PC-3 (cell line): ENCODE results near the gene PITPNM3. TPM values are rescaled to one million over a fixed set of nuclear protein-coding genes. Genes with fewer than 3 reads are reported as not detected.
A peak's percentile ranks its signal among the peaks of the same experiment; 100 is the strongest.

ENCODE experiments used
- ATAC-seq: fragments of 200-7000 bp; cut with Tn5 transposase; 2 replicates; pipeline ENCODE4 v1.9.1; 2020; ENCODE audit warnings: mild to moderate bottlenecking, moderate library complexity
- BruUV-seq: library from RNA; stranded (reverse); fragments of 400-500 nt; replicated peaks from 2 replicates; lab custom pipeline; 2021; lab: Mats Ljungman, UMichigan
- CTCF ChIA-PET: fragments of 300-600 bp; sonication (Branson Sonifier 250); formaldehyde crosslinking; loops from one replicate; lab custom pipeline; 2022; ENCODE audit warnings: antibody characterized with exemption; lab: Charles Lee
- POLR2A ChIA-PET: fragments of 300-600 bp; sonication (Branson Sonifier 250); formaldehyde crosslinking; loops from one replicate; lab custom pipeline; 2022; ENCODE audit warnings: antibody characterized with exemption; ENCODE audit not compliant: unreplicated experiment; lab: Charles Lee
- DNase-seq: peaks from one replicate; pipeline ENCODE4 v3.0.0-alpha.2; 2015
- H2AFZ ChIP-seq: fragments of 300-600 bp; sonication (generic); 2 replicates; pipeline ENCODE4 v1.6.0; 2016; ENCODE audit warnings: antibody characterized with exemption, low read length
- H3F3A ChIP-seq: fragments of 300-600 bp; sonication (generic); one replicate; pipeline ENCODE4 v1.6.0; 2017; ENCODE audit warnings: antibody characterized with exemption, low read length, control low read depth, mild to moderate bottlenecking; ENCODE audit not compliant: unreplicated experiment
- H3K27ac ChIP-seq: fragments of 300-600 bp; sonication (generic); 2 replicates; pipeline ENCODE4 v1.5.1; 2016; ENCODE audit warnings: mild to moderate bottlenecking, low read length
- H3K27me3 ChIP-seq: fragments of 300-600 bp; sonication (generic); 2 replicates; pipeline ENCODE4 v1.6.1; 2016; ENCODE audit warnings: low read length, mixed read lengths
- H3K36me3 ChIP-seq: fragments of 300-600 bp; sonication (generic); 2 replicates; pipeline ENCODE4 v1.6.1; 2016; ENCODE audit warnings: low read depth, mixed run types, low read length, mixed read lengths
- H3K4me1 ChIP-seq: fragments of 300-600 bp; sonication (generic); 2 replicates; pipeline ENCODE4 v1.5.1; 2016; ENCODE audit warnings: low read length; ENCODE audit not compliant: insufficient read depth
- H3K4me2 ChIP-seq: fragments of 300-600 bp; sonication (generic); 2 replicates; pipeline ENCODE4 v1.6.0; 2016; ENCODE audit warnings: low read length
- H3K4me3 ChIP-seq: fragments of 300-600 bp; sonication (generic); 2 replicates; pipeline ENCODE4 v1.5.1; 2016; ENCODE audit warnings: mild to moderate bottlenecking, low read length, mixed read lengths
- H3K79me2 ChIP-seq: fragments of 300-600 bp; sonication (generic); 2 replicates; pipeline ENCODE4 v1.6.1; 2017; ENCODE audit warnings: low read length, mixed read lengths
- H3K9ac ChIP-seq: fragments of 300-600 bp; sonication (generic); 2 replicates; pipeline ENCODE4 v1.6.0; 2016; ENCODE audit warnings: mild to moderate bottlenecking, low read length
- H3K9me2 ChIP-seq: fragments of 300-600 bp; sonication (generic); replicated peaks from 2 replicates; pipeline ENCODE4 v1.6.1; 2016; ENCODE audit warnings: mixed run types, low read length, mixed read lengths
- H3K9me3 ChIP-seq: fragments of 300-600 bp; sonication (generic); 2 replicates; pipeline ENCODE4 v1.6.1; 2016; ENCODE audit warnings: low read length, mixed read lengths
- H4K20me1 ChIP-seq: fragments of 300-600 bp; sonication (generic); 2 replicates; pipeline ENCODE4 v1.6.1; 2016; ENCODE audit warnings: low read length, mixed read lengths
- EZH2 ChIP-seq: fragments of 300-600 bp; sonication (generic); IDR thresholded peaks from one replicate; pipeline ENCODE4 v1.6.1; 2017; ENCODE audit warnings: antibody characterized with exemption, mild to moderate bottlenecking, low read length; ENCODE audit not compliant: unreplicated experiment
- EZH2phosphoT487 ChIP-seq: fragments of 300-600 bp; sonication (generic); IDR thresholded peaks from 2 replicates; pipeline ENCODE4 v1.6.1; 2018; ENCODE audit warnings: mild to moderate bottlenecking, antibody characterized with exemption, low read length, borderline replicate concordance
- intact Hi-C: fragments of 100-400 bp; cut with micrococcal nuclease; formaldehyde crosslinking; loops from 2 replicates; pipeline ENCODE4 v1.9.0; 2023
- total RNA-seq: library from RNA; depleted of rRNA; stranded (reverse); fragments of >200 nt; gene quantifications from 2 replicates; pipeline ENCODE4 v1.2.3, GENCODE V29; 2014
- TF ChIP-seq, protein P1 (sequence below): fragments of 300-600 bp; sonication (generic); conservative IDR thresholded peaks from 2 replicates; pipeline ENCODE4 v1.5.1; 2017; ENCODE audit warnings: antibody characterized with exemption, low read depth, mild to moderate bottlenecking, low read length

PITPNM3 gene
- total RNA-seq, 1 experiment from 2014 or later, result 7.1 TPM

DNA sequence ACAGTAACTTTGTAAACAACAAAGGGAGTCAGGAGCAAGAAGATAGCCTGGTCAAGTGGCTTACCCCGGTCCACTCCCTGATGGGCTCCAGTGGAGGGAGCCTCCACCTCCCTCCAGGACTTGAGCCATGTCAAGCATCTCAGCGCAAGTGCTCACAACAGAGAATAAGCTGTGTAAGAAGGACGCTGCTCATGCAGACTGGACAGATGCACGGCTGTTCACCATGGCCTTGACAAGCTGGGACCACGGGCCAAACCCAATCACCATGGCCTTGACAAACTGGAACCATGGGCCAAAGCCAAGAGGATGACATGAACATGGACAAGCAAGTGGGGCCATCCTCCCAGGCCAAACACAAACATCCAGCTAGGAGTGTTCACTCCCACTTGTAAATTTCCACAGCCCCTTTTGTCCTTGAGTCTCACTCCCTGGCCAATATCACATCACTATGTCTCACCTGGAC, 3.4 kb upstream of the PITPNM3 start:
- Histone ChIP-seq H3K9ac (no peak overlapping the region), H3K36me3 (no peaks in the 10 kb centered on the region), H2AFZ (no peak overlapping the region), H3K9me2 (no peaks in the 10 kb centered on the region), H4K20me1 (no peaks in the 10 kb centered on the region), H3F3A (no peaks in the 10 kb centered on the region), H3K79me2 (0 out of 2 replicates have a peak, but pooled peaks cover 2% of the 10 kb centered on the region), H3K27ac (no peak overlapping the region), H3K4me1 (peaks cover 6% of the 10 kb centered on the region), H3K9me3 (no peaks in the 10 kb centered on the region), H3K27me3 (no peaks in the 10 kb centered on the region), H3K4me3 (no peak overlapping the region), H3K4me2 (no peak overlapping the region)
- no peak for DNase-seq
- no TSS peak for BruUV-seq
- no peak for ATAC-seq
- intact Hi-C loops, result no loop called here
- CTCF ChIA-PET, result interaction anchor here (0.9 kb wide), 1 partner anchor 87 kb away, joined by 4 read pairs; no protein-coding TSS in a partner anchor
- TF ChIP-seq, protein P1, sequence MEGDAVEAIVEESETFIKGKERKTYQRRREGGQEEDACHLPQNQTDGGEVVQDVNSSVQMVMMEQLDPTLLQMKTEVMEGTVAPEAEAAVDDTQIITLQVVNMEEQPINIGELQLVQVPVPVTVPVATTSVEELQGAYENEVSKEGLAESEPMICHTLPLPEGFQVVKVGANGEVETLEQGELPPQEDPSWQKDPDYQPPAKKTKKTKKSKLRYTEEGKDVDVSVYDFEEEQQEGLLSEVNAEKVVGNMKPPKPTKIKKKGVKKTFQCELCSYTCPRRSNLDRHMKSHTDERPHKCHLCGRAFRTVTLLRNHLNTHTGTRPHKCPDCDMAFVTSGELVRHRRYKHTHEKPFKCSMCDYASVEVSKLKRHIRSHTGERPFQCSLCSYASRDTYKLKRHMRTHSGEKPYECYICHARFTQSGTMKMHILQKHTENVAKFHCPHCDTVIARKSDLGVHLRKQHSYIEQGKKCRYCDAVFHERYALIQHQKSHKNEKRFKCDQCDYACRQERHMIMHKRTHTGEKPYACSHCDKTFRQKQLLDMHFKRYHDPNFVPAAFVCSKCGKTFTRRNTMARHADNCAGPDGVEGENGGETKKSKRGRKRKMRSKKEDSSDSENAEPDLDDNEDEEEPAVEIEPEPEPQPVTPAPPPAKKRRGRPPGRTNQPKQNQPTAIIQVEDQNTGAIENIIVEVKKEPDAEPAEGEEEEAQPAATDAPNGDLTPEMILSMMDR, result no peak
- TF ChIP-seq EZH2phosphoT487 (no peak), EZH2 (no peak)
- POLR2A ChIA-PET, result no interaction called here

DNA sequence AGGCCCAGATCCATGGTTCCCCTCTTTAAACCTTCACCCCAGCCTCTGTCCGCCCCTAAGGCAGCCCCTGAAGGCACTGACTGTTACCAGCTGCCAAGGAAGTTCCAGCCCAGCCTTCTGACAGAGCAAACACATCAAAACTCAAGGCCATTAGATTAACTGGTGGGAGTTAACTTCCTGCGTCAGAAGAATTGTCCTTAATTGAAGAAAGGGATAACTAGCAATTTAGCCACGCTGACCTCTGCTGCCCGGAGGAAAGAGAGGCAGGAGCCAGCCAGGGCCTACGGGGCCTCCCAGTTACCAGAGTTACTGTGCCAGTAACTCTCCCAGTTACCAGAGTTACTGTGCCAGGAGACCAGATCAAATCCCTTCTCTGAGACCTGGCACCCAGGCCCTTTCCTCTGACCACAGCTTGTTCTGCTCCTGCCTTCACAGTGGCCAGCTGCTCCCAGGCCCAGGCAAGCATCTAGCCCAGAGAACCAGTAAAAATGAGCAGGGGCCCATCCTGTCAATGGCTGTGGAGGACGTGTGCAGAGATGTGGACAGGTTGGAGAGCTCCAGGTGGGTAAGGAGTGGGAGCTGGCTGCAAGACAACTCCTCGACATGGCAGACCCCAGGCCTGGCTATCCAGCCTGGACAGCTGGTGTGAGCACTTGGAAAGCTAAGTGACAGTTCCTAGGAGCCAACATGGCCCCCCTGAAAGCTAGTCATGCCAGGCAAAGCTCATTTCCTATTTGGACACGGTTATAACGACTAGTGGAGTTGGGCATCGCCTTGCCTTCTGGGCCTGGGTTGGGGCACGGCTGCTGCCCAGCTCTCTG, 2.8 kb upstream of the PITPNM3 start:
- Histone ChIP-seq H3K27ac (no peak overlapping the region), H3K9me3 (no peaks in the 10 kb centered on the region), H3K4me1 (peaks cover 12% of the 10 kb centered on the region), H4K20me1 (no peaks in the 10 kb centered on the region), H3K36me3 (no peaks in the 10 kb centered on the region), H3K4me3 (no peak overlapping the region), H3K9me2 (no peaks in the 10 kb centered on the region), H3K4me2 (no peak overlapping the region), H3K27me3 (no peaks in the 10 kb centered on the region), H3F3A (no peaks in the 10 kb centered on the region), H3K79me2 (0 out of 2 replicates have a peak, but pooled peaks cover 8% of the 10 kb centered on the region), H3K9ac (no peak overlapping the region), H2AFZ (no peak overlapping the region)
- intact Hi-C loops, result no loop called here
- no TSS peak for BruUV-seq
- ChIA-PET CTCF (interaction anchor here (0.9 kb wide), 1 partner anchor 86 kb away, joined by 4 read pairs; no protein-coding TSS in a partner anchor), POLR2A (no interaction called here)
- DNase-seq (no peak), ATAC-seq (no peak)
- TF ChIP-seq, protein P1, result peak; percentile 21; the same call in 1 of the 2 replicates
- TF ChIP-seq EZH2phosphoT487, result no peak

DNA sequence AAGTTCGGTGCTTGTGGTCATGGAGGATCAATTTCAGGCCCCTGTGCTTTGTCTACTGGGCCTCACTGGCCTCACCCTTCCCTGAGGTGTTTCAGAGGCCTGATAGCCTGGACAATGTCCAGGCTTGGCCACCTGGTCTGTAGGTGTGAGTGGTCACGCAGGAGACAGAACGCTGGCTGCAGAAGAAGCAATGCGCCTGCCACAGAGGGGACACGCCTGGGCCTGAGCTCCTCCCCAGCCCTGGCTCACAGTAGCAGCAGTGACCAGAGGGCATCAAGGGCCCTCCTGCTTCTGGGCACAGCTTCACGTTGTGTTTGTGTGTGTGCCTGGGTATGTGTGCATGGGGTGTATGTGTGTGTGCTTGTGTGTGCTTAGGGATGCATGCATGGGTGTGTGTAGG, 1.9 kb upstream of the PITPNM3 start:
- no peak for DNase-seq
- no peak overlapping the region for H3K9ac ChIP-seq

More for the DNA sequence above, 1.9 kb upstream of the PITPNM3 start:
- Histone ChIP-seq H2AFZ (no peak overlapping the region), H4K20me1 (no peaks in the 10 kb centered on the region), H3K4me1 (peaks cover 18% of the 10 kb centered on the region), H3K9me2 (no peaks in the 10 kb centered on the region), H3K79me2 (peaks cover 13% of the 10 kb centered on the region; the same call in 1 of the 2 replicates), H3K4me2 (no peak overlapping the region), H3K27ac (no peak overlapping the region), H3K27me3 (no peaks in the 10 kb centered on the region), H3K9me3 (no peaks in the 10 kb centered on the region), H3K4me3 (no peak overlapping the region), H3K36me3 (no peaks in the 10 kb centered on the region), H3F3A (no peaks in the 10 kb centered on the region)
- BruUV-seq, result no TSS peak
- CTCF ChIA-PET, result interaction anchor here (0.6 kb wide), 1 partner anchor 119 kb away, joined by 3 read pairs; no protein-coding TSS in a partner anchor
- TF ChIP-seq EZH2phosphoT487 (no peak), EZH2 (no peak)
- TF ChIP-seq, protein P1, result no peak
- intact Hi-C loops, result no loop called here
- POLR2A ChIA-PET, result no interaction called here
- ATAC-seq, result no peak
